ENCODE data around the gene BABAM2. TPM values are rescaled to one million over a fixed set of nuclear protein-coding genes. Genes with fewer than 3 reads are reported as not detected.

Gene BABAM2
- total RNA-seq, 1 donor from 2014 or later, result 34.6 TPM

DNA sequence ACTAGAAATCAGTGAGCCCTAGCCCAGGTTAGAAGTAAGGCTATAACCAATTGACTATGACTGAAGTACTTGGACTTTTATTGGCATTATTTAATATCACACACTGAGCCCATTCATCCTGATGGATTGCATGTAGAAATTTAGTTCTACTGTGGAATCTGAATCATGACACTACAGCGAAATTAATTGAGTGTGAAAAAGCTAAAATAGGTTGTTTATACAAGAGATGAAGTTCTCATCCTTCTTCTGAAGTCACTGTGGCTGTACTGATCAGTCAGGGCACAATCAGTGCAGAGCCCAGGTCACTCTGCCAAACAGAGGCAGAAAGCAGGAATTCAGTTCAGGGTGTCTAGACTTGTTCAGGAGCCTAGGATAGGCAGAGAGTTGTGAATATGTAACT lies 158.9 kb downstream of the BABAM2 start:
- Mint-ChIP-seq H3K9me3 (no peaks in the 10 kb centered on the region), H3K27me3 (ENCODE audit: insufficient read depth, low read depth) (peaks cover 2% of the 10 kb centered on the region), H3K4me1 (peaks cover 10% of the 10 kb centered on the region), H3K27ac (no peak overlapping the region), H3K4me3 (no peak overlapping the region), H3K36me3 (no peaks in the 10 kb centered on the region)
- no peak for DNase-seq (ENCODE audit: low spot score)
- Histone ChIP-seq H3K27me3 (no peaks in the 10 kb centered on the region), H2AFZ (replicated peaks) (no peak overlapping the region), H3K4me2 (no peak overlapping the region), H3K27ac (no peak overlapping the region), H3K9ac (no peak overlapping the region), H3K79me2 (ENCODE audit: low read depth) (no peaks in the 10 kb centered on the region), H3K4me1 (peaks cover 9% of the 10 kb centered on the region), H3K9me3 (ENCODE audit: low read depth) (no peaks in the 10 kb centered on the region), H3K4me3 (no peak overlapping the region), H4K20me1 (ENCODE audit: low read depth) (no peaks in the 10 kb centered on the region), H3F3A (ENCODE audit: low read depth) (no peaks in the 10 kb centered on the region), H3K36me3 (no peaks in the 10 kb centered on the region)
- TF ChIP-seq, protein P1, sequence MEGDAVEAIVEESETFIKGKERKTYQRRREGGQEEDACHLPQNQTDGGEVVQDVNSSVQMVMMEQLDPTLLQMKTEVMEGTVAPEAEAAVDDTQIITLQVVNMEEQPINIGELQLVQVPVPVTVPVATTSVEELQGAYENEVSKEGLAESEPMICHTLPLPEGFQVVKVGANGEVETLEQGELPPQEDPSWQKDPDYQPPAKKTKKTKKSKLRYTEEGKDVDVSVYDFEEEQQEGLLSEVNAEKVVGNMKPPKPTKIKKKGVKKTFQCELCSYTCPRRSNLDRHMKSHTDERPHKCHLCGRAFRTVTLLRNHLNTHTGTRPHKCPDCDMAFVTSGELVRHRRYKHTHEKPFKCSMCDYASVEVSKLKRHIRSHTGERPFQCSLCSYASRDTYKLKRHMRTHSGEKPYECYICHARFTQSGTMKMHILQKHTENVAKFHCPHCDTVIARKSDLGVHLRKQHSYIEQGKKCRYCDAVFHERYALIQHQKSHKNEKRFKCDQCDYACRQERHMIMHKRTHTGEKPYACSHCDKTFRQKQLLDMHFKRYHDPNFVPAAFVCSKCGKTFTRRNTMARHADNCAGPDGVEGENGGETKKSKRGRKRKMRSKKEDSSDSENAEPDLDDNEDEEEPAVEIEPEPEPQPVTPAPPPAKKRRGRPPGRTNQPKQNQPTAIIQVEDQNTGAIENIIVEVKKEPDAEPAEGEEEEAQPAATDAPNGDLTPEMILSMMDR (IDR thresholded peaks at IDR 0.05), result no peak
- TF ChIP-seq EZH2phosphoT487 (IDR thresholded peaks at IDR 0.05), result no peak
- no peak for TF ChIP-seq EZH2 (IDR thresholded peaks at IDR 0.05)

DNA sequence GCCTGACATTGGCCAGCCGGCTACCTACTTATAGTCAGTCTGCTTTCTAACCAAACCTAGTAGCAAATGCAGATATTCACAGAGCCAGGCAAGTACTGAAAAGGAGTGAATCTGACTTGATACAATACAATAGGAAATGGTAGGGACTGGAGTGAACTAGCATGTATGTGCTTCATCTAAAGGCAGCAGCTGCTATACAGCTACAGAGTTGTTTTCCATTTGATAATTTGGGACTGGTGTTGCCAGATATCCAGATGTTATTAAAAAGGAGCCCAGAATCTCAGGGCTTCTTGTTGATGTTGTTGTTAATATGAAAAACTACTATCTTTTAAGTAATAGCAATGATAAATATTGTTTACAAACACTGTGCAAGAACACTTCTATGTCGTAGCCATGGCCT lies 159.4 kb downstream of the BABAM2 start:
- no peaks in the 10 kb centered on the region for H3K9me3 ChIP-seq (ENCODE audit: low read depth)
- no peaks in the 10 kb centered on the region for H3K79me2 ChIP-seq (ENCODE audit: low read depth)
- no peaks in the 10 kb centered on the region for H3K27me3 ChIP-seq
- no peaks in the 10 kb centered on the region for H3F3A ChIP-seq (ENCODE audit: low read depth)
- H3K4me1 Mint-ChIP-seq, result peaks cover 15% of the 10 kb centered on the region
- H4K20me1 ChIP-seq (ENCODE audit: low read depth), result no peaks in the 10 kb centered on the region
- H3K36me3 ChIP-seq, result no peaks in the 10 kb centered on the region
- peaks cover 9% of the 10 kb centered on the region for H3K4me1 ChIP-seq
- no peak overlapping the region for H3K4me2 ChIP-seq
- H3K4me3 ChIP-seq, result no peak overlapping the region
- H3K27me3 Mint-ChIP-seq (ENCODE audit: insufficient read depth, low read depth), result peaks cover 2% of the 10 kb centered on the region
- H3K9me3 Mint-ChIP-seq, result no peaks in the 10 kb centered on the region
- no peak overlapping the region for H3K27ac Mint-ChIP-seq
- no peak for DNase-seq (ENCODE audit: low spot score)
- no peak overlapping the region for H3K4me3 Mint-ChIP-seq
- TF ChIP-seq EZH2 (IDR thresholded peaks at IDR 0.05) (no peak), EZH2phosphoT487 (IDR thresholded peaks at IDR 0.05) (no peak)
- TF ChIP-seq, protein P1 (IDR thresholded peaks at IDR 0.05), result no peak
- H3K27ac ChIP-seq, result no peak overlapping the region
- no peak overlapping the region for H3K9ac ChIP-seq
- no peak overlapping the region for H2AFZ ChIP-seq (replicated peaks)
- H3K36me3 Mint-ChIP-seq, result no peaks in the 10 kb centered on the region

DNA sequence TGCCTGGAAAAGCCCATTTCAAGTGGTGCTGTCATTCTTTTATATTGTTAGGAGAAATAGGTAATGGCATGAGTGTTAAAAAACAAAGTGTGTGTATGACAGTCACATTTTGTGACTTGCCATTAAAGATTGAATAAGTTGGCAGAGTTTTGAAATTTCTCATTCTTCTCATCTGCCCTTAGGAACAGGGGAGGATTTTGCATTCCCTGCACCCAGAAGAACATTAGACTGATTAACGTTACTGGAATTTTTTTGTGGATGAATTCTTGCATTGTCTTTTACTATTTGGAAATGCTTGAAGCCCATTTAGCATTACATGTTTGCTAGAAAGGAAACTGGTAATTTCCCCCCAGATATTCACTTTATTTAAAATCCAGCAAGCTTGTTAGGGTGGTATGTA lies 162.2 kb downstream of the BABAM2 start:
- no peak overlapping the region for H3K4me2 ChIP-seq
- no peaks in the 10 kb centered on the region for H4K20me1 ChIP-seq (ENCODE audit: low read depth)
- Mint-ChIP-seq H3K4me3 (no peak overlapping the region), H3K9me3 (no peaks in the 10 kb centered on the region), H3K27me3 (ENCODE audit: insufficient read depth, low read depth) (peaks cover 2% of the 10 kb centered on the region), H3K36me3 (no peaks in the 10 kb centered on the region), H3K27ac (no peak overlapping the region), H3K4me1 (peaks cover 15% of the 10 kb centered on the region)
- TF ChIP-seq EZH2 (IDR thresholded peaks at IDR 0.05) (no peak), EZH2phosphoT487 (IDR thresholded peaks at IDR 0.05) (no peak)
- TF ChIP-seq, protein P1 (IDR thresholded peaks at IDR 0.05), result no peak
- H3K9ac ChIP-seq, result no peak overlapping the region
- no peaks in the 10 kb centered on the region for H3K36me3 ChIP-seq
- no peak overlapping the region for H3K27ac ChIP-seq
- no peak overlapping the region for H2AFZ ChIP-seq (replicated peaks)
- H3F3A ChIP-seq (ENCODE audit: low read depth), result no peaks in the 10 kb centered on the region
- H3K27me3 ChIP-seq, result no peaks in the 10 kb centered on the region
- H3K4me1 ChIP-seq, result peaks cover 9% of the 10 kb centered on the region
- DNase-seq (ENCODE audit: low spot score), result no peak
- no peaks in the 10 kb centered on the region for H3K9me3 ChIP-seq (ENCODE audit: low read depth)
- H3K79me2 ChIP-seq (ENCODE audit: low read depth), result no peaks in the 10 kb centered on the region
- H3K4me3 ChIP-seq, result no peak overlapping the region

Data from neural progenitor cell (in vitro differentiated cells).